AG09309 (cell line): ENCODE data around the gene L2HGDH.

Source experiments
- DNase-seq: peaks from one replicate; pipeline ENCODE4 v3.0.0-alpha.2; 2010; ENCODE audit warnings: low read depth
- H3K4me3 ChIP-seq: 2 replicates; pipeline ENCODE4 v1.5.1; 2011; ENCODE audit warnings: mild to moderate bottlenecking, low read depth, low read length, moderate library complexity; ENCODE audit not compliant: control insufficient read depth
- CTCF ChIP-seq: IDR thresholded peaks from 2 replicates; pipeline ENCODE4 v1.5.1; 2011; ENCODE audit warnings: mild to moderate bottlenecking, low read depth, low read length, inconsistent platforms; ENCODE audit not compliant: insufficient read depth, control insufficient read depth; ENCODE audit errors: missing control alignments

Gene L2HGDH

GRCh38 chr14:50233166-50233950 is 78.7 kb downstream of the L2HGDH start:
- DNase-seq = no peak
- H3K4me3 ChIP-seq = no peak overlapping the region
- TF ChIP-seq CTCF = no peak

GRCh38 chr14:50232276-50232642 is 79.8 kb downstream of the L2HGDH start:
- TF ChIP-seq CTCF = no peak
- DNase-seq = no peak
- peak overlapping the region; percentile 81 for H3K4me3 ChIP-seq

- no peak for TF ChIP-seq CTCF
- peak within 1 kb of the TSS; percentile 81 for H3K4me3 ChIP-seq
- peak; percentile 16 for DNase-seq
Measured at GRCh38 chr14:50231475-50232275, 80.4 kb downstream of the L2HGDH start, which contains the start of gene SOS2. Gene SOS2 (minus strand): TSS chr14:50231578. CDS start chr14:50231283, 295 bp downstream.

GRCh38 chr14:50230701-50231474 is 81.1 kb downstream of the L2HGDH start:
- DNase-seq = peak; percentile 14
- no peak for TF ChIP-seq CTCF
- H3K4me3 ChIP-seq = peak overlapping the region; percentile 81

- H3K4me3 ChIP-seq = peak overlapping the region; percentile 81
- DNase-seq = no peak
- TF ChIP-seq CTCF = no peak
Measured at GRCh38 chr14:50230401-50230700, 81.7 kb downstream of the L2HGDH start.

GRCh38 chr14:50229681-50230080 is 82.3 kb downstream of the L2HGDH start:
- peak overlapping the region; percentile 81 for H3K4me3 ChIP-seq
- no peak for DNase-seq
- no peak for TF ChIP-seq CTCF
